ENCODE measurements around the gene ZNF512B. TPM values are rescaled to one million over a fixed set of nuclear protein-coding genes. Genes with fewer than 3 reads are reported as not detected.
"Not testable (repeated sequence)": the region's sequence is repeated elsewhere in the genome, so short reads cannot be mapped to it uniquely, and the experiment has no call there.

Gene ZNF512B
- 6.9 TPM for polyA plus RNA-seq (2012; ENCODE audit: missing spikeins)

- FAIRE-seq (peak; percentile 44), DNase-seq (ENCODE audit: insufficient read length) (peak; percentile 82)
- TF ChIP-seq TAF1 (IDR thresholded peaks at IDR 0.05; ENCODE audit: borderline replicate concordance, low read depth, low read length): no peak
- TF ChIP-seq POLR2A (IDR thresholded peaks at IDR 0.05; ENCODE audit: low read depth, low read length): no peak
- no peak for TF ChIP-seq POLR2AphosphoS5 (IDR thresholded peaks at IDR 0.05; ENCODE audit: low read depth, low read length)
Measured at GRCh38 chr20:63969838-63970713, at the start of gene ZNF512B. ZNF512B (minus strand) TSS chr20:63969930; CDS start chr20:63967950, 1,980 bp downstream.

- no peak for DNase-seq (ENCODE audit: insufficient read length)
- TF ChIP-seq TAF1 (IDR thresholded peaks at IDR 0.05; ENCODE audit: borderline replicate concordance, low read depth, low read length) (no peak), POLR2AphosphoS5 (IDR thresholded peaks at IDR 0.05; ENCODE audit: low read depth, low read length) (no peak), POLR2A (IDR thresholded peaks at IDR 0.05; ENCODE audit: low read depth, low read length) (no peak)
- no peak for FAIRE-seq
Measured at GRCh38 chr20:64015635-64016034, 45.9 kb upstream of the ZNF512B start.

GRCh38 chr20:64012385-64013154 is 42.8 kb upstream of the ZNF512B start:
- DNase-seq (ENCODE audit: insufficient read length); FAIRE-seq: not testable (repeated sequence)

GRCh38 chr20:64011366-64011779 is 41.6 kb upstream of the ZNF512B start:
- no peak for TF ChIP-seq POLR2AphosphoS5 (IDR thresholded peaks at IDR 0.05; ENCODE audit: low read depth, low read length)
- FAIRE-seq: no peak
- no peak for DNase-seq (ENCODE audit: insufficient read length)

- FAIRE-seq: no peak
- no peak for DNase-seq (ENCODE audit: insufficient read length)
Measured at GRCh38 chr20:64010711-64011237, 41.0 kb upstream of the ZNF512B start.

GRCh38 chr20:64009811-64010387 is 40.2 kb upstream of the ZNF512B start:
- DNase-seq (ENCODE audit: insufficient read length) (no peak), FAIRE-seq (no peak)
- no peak for TF ChIP-seq POLR2A (IDR thresholded peaks at IDR 0.05; ENCODE audit: low read depth, low read length)
- no peak for TF ChIP-seq TAF1 (IDR thresholded peaks at IDR 0.05; ENCODE audit: borderline replicate concordance, low read depth, low read length)
- no peak for TF ChIP-seq POLR2AphosphoS5 (IDR thresholded peaks at IDR 0.05; ENCODE audit: low read depth, low read length)

More at GRCh38 chr20:64010711-64011237, 41.0 kb upstream of the ZNF512B start:
- no peak for TF ChIP-seq POLR2A (IDR thresholded peaks at IDR 0.05; ENCODE audit: low read depth, low read length)
- TF ChIP-seq POLR2AphosphoS5 (IDR thresholded peaks at IDR 0.05; ENCODE audit: low read depth, low read length): no peak
- no peak for TF ChIP-seq TAF1 (IDR thresholded peaks at IDR 0.05; ENCODE audit: borderline replicate concordance, low read depth, low read length)

- TF ChIP-seq TAF1 (IDR thresholded peaks at IDR 0.05; ENCODE audit: borderline replicate concordance, low read depth, low read length): no peak
- TF ChIP-seq POLR2AphosphoS5 (IDR thresholded peaks at IDR 0.05; ENCODE audit: low read depth, low read length): no peak; the same call in 1 of the 2 replicates
- no peak for TF ChIP-seq POLR2A (IDR thresholded peaks at IDR 0.05; ENCODE audit: low read depth, low read length)
- FAIRE-seq (no peak), DNase-seq (ENCODE audit: insufficient read length) (no peak)
Measured at GRCh38 chr20:64006902-64007301, 37.2 kb upstream of the ZNF512B start.

GRCh38 chr20:64006490-64006889 is 36.8 kb upstream of the ZNF512B start:
- FAIRE-seq (no peak), DNase-seq (ENCODE audit: insufficient read length) (no peak)
- no peak for TF ChIP-seq POLR2A (IDR thresholded peaks at IDR 0.05; ENCODE audit: low read depth, low read length)
- TF ChIP-seq TAF1 (IDR thresholded peaks at IDR 0.05; ENCODE audit: borderline replicate concordance, low read depth, low read length): no peak
- no peak for TF ChIP-seq POLR2AphosphoS5 (IDR thresholded peaks at IDR 0.05; ENCODE audit: low read depth, low read length)

GRCh38 chr20:64005394-64005793 is 35.7 kb upstream of the ZNF512B start:
- FAIRE-seq: no peak
- TF ChIP-seq POLR2A (IDR thresholded peaks at IDR 0.05; ENCODE audit: low read depth, low read length) (no peak), TAF1 (IDR thresholded peaks at IDR 0.05; ENCODE audit: borderline replicate concordance, low read depth, low read length) (no peak), POLR2AphosphoS5 (IDR thresholded peaks at IDR 0.05; ENCODE audit: low read depth, low read length) (no peak)
- no peak for DNase-seq (ENCODE audit: insufficient read length)

GRCh38 chr20:64003960-64004725 is 34.4 kb upstream of the ZNF512B start:
- DNase-seq (ENCODE audit: insufficient read length): no peak
- no peak for FAIRE-seq
- TF ChIP-seq TAF1 (IDR thresholded peaks at IDR 0.05; ENCODE audit: borderline replicate concordance, low read depth, low read length) (no peak), POLR2AphosphoS5 (IDR thresholded peaks at IDR 0.05; ENCODE audit: low read depth, low read length) (no peak), POLR2A (IDR thresholded peaks at IDR 0.05; ENCODE audit: low read depth, low read length) (no peak)

GRCh38 chr20:64001607-64002011 is 31.9 kb upstream of the ZNF512B start:
- FAIRE-seq (no peak), DNase-seq (ENCODE audit: insufficient read length) (no peak)
- TF ChIP-seq POLR2AphosphoS5 (IDR thresholded peaks at IDR 0.05; ENCODE audit: low read depth, low read length) (no peak), TAF1 (IDR thresholded peaks at IDR 0.05; ENCODE audit: borderline replicate concordance, low read depth, low read length) (no peak), POLR2A (IDR thresholded peaks at IDR 0.05; ENCODE audit: low read depth, low read length) (no peak)

All from GM12892 (cell line).